PC-3 (cell line): ENCODE results near the gene ASTN2.

Experiments used
- CTCF ChIP-seq: fragments of 300-600 bp; sonication (generic); conservative IDR thresholded peaks from 2 replicates; pipeline ENCODE4 v1.5.1; 2017; ENCODE audit warnings: antibody characterized with exemption, low read depth, mild to moderate bottlenecking, low read length
- EZH2 ChIP-seq: fragments of 300-600 bp; sonication (generic); IDR thresholded peaks from one replicate; pipeline ENCODE4 v1.6.1; 2017; ENCODE audit warnings: antibody characterized with exemption, mild to moderate bottlenecking, low read length; ENCODE audit not compliant: unreplicated experiment

GRCh38 chr9:116849721-116850120 is 565.1 kb downstream of the ASTN2 start:
- TF ChIP-seq CTCF = no peak
- TF ChIP-seq EZH2 = no peak
